Stimulated activated CD4-positive, alpha-beta T cell treated with anti-CD3 and anti-CD28 coated beads, TNF-alpha, amount 100 ng/mL, for 1 hour (primary cell): Measurements from ENCODE around the gene RAPGEF1.
A peak's percentile ranks its signal among the peaks of the same experiment; 100 is the strongest.
"Not testable (repeated sequence)": the region's sequence is repeated elsewhere in the genome, so short reads cannot be mapped to it uniquely, and the experiment has no call there.

Experiments used
- DNase-seq, 3 donors: peaks; one replicate each; pipeline ENCODE4 v3.0.0-alpha.2; 2020; ENCODE audit warnings: low read depth in 3 of 3, low spot score in 1 of 3

The RAPGEF1 gene

DNA sequence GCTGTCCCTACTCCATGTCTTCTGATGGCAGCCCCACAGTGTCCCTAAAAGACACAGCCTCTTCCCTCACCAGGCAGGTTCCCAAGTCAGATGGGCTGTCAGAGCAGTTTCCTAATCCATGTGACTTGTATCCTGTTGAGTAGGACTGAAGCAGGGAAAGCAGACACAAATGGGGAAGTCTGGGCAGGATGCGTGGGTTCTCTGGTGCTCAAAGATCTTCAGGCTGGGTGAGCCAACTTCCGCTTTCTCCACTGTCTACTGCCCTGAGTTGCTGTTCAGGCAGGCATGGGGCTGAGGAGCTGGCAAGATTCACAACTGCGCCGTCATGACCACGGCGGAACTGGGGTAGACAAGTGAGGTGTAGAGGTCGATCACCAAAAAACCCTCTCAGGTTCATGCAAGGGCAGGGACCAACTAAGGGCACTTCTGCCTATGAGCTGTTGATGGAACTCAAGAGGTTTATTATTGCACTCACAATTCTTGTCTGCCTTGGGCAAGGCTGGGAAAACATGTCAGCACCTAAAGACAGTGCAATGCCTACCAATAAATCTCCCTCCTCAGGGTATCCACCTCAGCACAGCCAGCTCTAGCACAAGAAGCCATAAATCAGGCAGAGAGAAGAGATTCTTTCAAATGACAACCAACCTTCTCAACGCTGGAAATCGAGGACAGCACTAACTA, 83.4 kb downstream of the RAPGEF1 start:
- peak in 2 of 3 donors; percentile 68 for DNase-seq

GRCh38 chr9:131654369-131654768, 85.5 kb downstream of the RAPGEF1 start:
- DNase-seq, result not testable (repeated sequence)

DNA sequence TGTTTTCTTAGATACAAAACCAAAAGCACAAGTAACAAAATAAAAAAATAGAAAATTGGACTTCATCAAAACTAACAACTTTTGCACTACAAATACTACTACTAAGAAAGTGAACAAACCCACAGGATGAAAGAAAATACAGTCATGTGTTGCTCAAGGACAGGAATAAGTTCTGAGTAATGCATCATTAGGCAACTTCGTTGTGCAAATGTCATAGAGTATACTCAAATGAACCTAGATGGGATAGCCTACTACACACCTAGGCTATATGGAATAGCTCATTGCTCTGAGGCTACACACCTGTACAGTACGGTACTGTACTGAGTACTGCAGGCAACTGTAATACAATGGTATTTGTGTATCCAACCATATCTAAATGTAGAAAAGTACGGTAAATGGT, 88.3 kb downstream of the RAPGEF1 start:
- no peak for DNase-seq

GRCh38 chr9:131651160-131651559, 88.7 kb downstream of the RAPGEF1 start:
- no peak for DNase-seq

- no peak for DNase-seq
Measured at GRCh38 chr9:131650254-131650653, 89.6 kb downstream of the RAPGEF1 start.

DNA sequence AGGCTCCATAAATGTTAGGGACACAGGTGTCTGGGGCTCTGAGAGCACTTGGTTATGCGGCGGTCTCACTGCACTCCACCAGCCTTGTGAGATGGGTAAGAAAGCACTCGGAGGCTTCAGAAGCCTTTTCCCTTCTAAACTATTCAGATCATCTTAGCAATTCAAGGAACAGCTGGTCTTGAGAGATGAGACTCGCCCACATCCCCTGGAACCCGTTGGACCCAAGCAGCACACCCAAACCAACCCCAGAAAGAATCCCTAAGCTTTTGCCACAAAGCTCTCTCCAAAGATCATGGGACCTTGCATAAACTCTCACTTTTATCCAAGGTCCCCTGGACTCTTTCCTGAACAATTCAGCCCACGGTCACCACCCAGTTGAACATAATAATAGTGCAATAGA, 90.2 kb downstream of the RAPGEF1 start:
- DNase-seq, result no peak

GRCh38 chr9:131645078-131645776, 94.6 kb downstream of the RAPGEF1 start:
- no peak for DNase-seq

GRCh38 chr9:131642496-131643083, 97.3 kb downstream of the RAPGEF1 start:
- DNase-seq, result no peak

DNA sequence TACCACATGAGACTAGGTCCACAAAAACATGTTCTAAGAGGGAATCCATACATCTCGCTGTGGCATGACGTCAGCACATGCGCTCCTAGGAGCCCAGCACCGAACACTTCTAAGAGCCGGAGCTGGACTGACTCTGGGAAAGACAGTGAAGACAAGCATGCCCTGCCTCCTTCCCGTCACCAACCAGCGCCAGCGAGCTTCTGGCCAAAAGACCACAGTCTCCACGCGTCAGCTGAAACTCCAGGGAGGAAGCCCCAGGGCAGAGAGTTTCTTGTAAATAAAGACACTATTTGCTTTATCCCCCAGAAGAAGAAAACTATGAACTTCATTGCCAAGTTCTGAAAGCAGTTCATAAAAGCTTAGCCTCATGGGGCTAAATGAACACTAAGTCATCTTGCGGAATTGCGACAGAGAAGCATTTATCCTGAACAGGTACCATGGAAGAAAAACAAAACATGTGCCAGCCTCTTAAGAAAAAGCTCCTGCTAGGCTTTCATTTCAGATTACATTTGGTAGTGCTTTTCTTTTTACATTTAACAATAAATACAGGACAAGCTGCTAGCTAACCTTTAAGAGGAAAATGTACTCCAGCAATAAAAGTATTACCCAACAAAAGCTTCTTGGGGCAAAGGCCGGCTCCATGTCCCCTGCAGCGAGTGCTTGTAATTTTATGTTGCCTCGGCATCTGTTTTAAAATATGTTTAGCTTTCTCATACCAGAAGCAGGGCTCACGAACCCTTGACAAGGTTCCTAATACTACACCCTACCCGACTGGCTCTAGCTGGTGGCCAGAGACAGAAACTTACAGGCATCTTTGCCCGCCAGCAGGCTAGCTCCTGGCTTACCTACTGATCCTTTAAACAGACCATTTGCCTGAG, 98.0 kb downstream of the RAPGEF1 start:
- no peak for DNase-seq

DNA sequence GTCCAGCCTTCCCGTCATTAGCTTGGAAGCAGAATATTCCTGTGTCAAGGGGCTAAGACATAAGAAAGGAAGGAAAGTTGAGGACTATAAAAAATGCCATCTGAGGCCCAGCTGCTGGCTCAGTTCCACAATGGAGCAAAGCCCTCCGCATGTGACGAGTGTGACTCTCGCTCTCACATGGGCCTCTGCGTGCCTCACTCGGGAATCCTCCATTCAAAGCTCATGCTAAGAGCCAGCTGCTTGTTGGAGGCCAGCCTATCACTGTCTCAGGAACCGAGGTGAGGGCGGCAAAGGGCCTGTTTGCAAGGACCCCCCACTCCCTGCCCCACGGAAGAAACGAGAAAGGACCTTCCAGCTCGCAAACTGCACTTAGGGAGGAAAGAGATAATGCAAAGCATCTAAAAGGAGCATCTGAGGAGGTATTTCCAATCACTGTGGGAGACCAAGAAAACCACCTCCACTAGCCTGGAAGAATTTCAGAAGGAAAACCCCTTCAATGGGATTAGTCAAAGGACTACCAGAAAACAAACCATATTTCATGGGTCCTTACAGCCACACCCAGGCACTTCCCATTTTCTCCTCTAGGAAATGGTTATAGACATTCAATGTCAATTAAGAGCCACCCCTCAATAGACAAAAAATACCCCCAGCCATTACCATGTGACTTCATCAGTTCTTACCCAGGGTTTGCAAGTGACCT, 99.3 kb downstream of the RAPGEF1 start:
- no peak for DNase-seq

DNA sequence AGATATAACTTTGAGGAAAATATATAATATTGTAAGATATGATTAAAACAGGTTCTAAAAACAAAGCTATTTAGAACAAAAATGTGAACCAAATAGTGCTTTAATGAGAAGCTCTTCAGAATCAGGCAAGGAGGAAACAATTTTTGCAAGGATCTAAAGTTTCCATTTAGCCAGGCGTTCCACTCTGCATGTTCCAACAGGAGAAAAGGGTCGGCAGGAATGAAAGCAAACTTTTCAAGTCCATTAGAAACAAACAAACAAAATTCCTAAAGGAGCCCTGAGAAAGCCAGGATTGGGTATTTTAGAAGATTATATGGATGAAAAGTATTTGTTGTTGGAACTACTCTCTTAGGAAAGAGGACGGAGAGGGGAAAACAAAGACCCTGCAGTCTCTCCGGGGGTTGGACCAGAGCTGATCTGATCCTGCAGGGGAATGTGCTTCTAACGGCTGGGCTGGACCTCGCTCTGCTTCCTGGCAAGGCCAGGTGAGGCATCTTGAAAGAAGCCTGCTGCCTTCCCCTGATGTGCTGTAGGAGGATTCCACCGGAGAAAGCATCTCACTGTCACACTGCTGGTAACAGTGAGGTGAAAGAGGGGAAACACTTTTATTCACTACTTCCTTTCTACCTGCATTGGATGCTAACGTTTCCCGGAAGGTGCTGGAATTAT, 100.0 kb downstream of the RAPGEF1 start:
- no peak for DNase-seq

GRCh38 chr9:131636593-131636992, 103.3 kb downstream of the RAPGEF1 start:
- DNase-seq, result no peak

DNA sequence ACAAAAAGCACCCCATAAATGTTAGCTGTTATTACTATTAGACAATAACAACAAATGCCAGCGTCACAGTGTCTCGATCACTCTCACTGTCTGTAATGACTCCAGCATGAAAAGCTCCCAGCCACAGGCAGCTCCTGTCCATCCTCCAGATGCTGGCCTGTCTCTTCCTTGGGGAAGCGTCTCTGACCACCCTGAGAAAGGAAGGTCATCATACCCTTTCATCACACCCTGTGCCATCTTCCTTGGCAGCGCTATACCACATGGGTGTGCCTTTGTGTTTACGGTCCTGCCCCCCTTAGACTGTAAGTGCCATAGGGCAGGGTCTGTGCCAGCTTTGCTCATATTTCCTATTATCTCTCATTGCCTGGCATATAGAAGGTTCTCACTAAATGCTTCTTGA, 104.0 kb downstream of the RAPGEF1 start:
- DNase-seq, result no peak

GRCh38 chr9:131635285-131635684, 104.6 kb downstream of the RAPGEF1 start:
- DNase-seq, result peak; percentile 41 to 57 (median 52)

- DNase-seq, result no peak
Measured at GRCh38 chr9:131633491-131634031, 106.3 kb downstream of the RAPGEF1 start.

- no peak for DNase-seq
Measured at GRCh38 chr9:131631306-131631705, 108.6 kb downstream of the RAPGEF1 start.

DNA sequence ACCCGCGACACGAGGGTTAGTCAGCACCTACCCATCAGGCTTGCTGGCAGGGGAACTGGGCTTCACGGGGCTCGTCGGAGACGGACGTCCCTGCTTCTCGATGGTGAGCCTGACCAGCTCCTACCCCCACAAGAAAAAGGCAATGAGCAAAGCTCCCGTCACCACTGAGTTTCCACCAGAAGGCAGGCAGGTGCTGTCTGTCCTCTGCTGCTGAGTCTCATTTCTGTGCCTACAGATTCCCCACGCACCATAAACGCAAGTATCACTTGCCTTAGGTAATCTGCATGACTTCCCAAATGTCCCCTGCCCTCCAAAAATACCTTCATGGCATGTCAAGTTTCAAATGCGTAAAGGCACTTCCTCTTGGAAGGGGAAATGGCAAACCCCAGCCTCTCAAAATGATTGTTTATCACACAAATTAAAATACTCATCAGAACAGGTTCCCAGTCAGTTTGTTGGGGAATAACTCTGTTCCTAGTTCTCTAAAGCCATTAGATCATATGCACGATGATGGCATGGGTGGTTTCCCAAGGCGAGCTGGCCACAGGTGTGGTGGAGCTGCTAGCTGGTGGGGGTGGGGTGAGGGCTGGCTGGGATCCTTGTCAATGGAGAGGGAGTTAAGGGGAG, 109.6 kb downstream of the RAPGEF1 start:
- DNase-seq, result no peak

DNA sequence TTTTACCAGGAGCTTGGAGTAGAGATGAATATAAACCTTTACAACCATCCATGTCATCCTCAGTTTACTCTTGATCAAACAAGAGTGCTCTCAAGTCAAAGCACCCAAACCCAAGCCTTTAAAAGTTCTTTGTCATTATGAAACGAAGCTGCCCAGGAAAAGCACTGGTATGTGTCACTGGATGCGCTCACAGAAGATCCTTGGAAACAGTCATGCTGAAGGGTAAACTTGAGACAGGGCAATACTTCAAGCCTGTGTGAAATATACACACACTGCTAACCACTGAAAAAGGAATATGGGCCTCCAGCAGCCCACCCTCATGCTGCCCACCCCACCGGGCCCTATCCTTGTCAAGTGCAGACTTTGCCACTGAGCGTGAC, 110.1 kb downstream of the RAPGEF1 start:
- no peak for DNase-seq

DNA sequence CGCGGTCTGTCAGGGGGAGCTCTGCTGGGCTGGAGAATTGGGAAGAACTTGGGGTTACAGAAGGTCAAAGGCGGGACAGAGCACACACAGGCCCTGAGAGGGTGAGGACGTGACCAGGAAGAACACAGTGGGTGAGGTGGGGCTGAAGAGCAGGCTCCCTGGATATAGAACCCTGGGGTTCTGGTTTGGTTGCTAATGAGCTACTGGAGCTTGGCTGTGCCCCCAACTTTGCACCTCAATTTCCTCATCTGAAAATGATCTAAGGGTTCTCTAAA, 110.7 kb downstream of the RAPGEF1 start:
- no peak for DNase-seq
